CD4-positive, CD25-positive, alpha-beta regulatory T cell (primary cell): ENCODE results near the gene PRSS1. TPM values are rescaled to one million over a fixed set of nuclear protein-coding genes. Genes with fewer than 3 reads are reported as not detected.
A peak's percentile ranks its signal among the peaks of the same experiment; 100 is the strongest.
"Not testable (repeated sequence)": the region's sequence is repeated elsewhere in the genome, so short reads cannot be mapped to it uniquely, and the experiment has no call there.

Source experiments
- ATAC-seq, 2 donors: fragments of 150-1000 bp; cut with Tn5 transposase; one replicate each; pipeline ENCODE4 v1.10.0; 2021; ENCODE audit warnings: low read depth in 2 of 2, moderate number of reproducible peaks in 2 of 2, moderate library complexity in 1 of 2
- DNase-seq, 3 donors: peaks; one replicate each; pipeline versions ENCODE4 v3.0.0 to v3.0.0-alpha.2; 2012 to 2022; ENCODE audit warnings: mixed read lengths in 1 of 3
- H3K27ac ChIP-seq: one replicate; pipeline ENCODE4 v1.7.0; 2013; ENCODE audit warnings: mild to moderate bottlenecking, low read length; ENCODE audit not compliant: insufficient read depth, poor library complexity, severe bottlenecking
- H3K27me3 ChIP-seq: one replicate; pipeline ENCODE4 v1.7.0; 2013; ENCODE audit warnings: low read length; ENCODE audit not compliant: control insufficient read depth, insufficient read depth
- H3K36me3 ChIP-seq: one replicate; pipeline ENCODE4 v1.7.0; 2013; ENCODE audit warnings: mild to moderate bottlenecking, low read length, moderate library complexity; ENCODE audit not compliant: control insufficient read depth, insufficient read depth
- H3K4me1 ChIP-seq: 2 replicates; pipeline ENCODE4 v1.7.0; 2013; ENCODE audit warnings: mild to moderate bottlenecking, low read length; ENCODE audit not compliant: insufficient read depth, control insufficient read depth, poor library complexity, severe bottlenecking
- H3K4me3 ChIP-seq: one replicate; pipeline ENCODE4 v1.7.0; 2013; ENCODE audit warnings: low read depth, mild to moderate bottlenecking, low read length, moderate library complexity
- H3K9me3 ChIP-seq, 2 experiments: 1 replicate in 1 of 2; 2 replicates in 1 of 2; pipeline ENCODE4 v1.7.0; 2013; ENCODE audit warnings: low read length in 2 of 2, mild to moderate bottlenecking in 1 of 2, moderate library complexity in 1 of 2; ENCODE audit not compliant: control insufficient read depth in 2 of 2
- H3K27ac Mint-ChIP-seq, 3 donors: one replicate each; pipeline ENCODE4 v1.8.0; 2020 to 2022; ENCODE audit warnings: mild to moderate bottlenecking in 3 of 3, mixed read lengths in 3 of 3, moderate library complexity in 2 of 3
- H3K27me3 Mint-ChIP-seq: one replicate; pipeline ENCODE4 v1.8.0; 2022; ENCODE audit warnings: mild to moderate bottlenecking, mixed read lengths
- H3K36me3 Mint-ChIP-seq: one replicate; pipeline ENCODE4 v1.8.0; 2020; ENCODE audit warnings: mixed read lengths
- H3K4me1 Mint-ChIP-seq, 4 donors: one replicate each; pipeline ENCODE4 v1.8.0; 2020 to 2022; ENCODE audit warnings: mixed read lengths in 4 of 4, mild to moderate bottlenecking in 1 of 4
- H3K4me3 Mint-ChIP-seq, 4 donors: one replicate each; pipeline ENCODE4 v1.8.0; 2020 to 2022; ENCODE audit warnings: mild to moderate bottlenecking in 4 of 4, mixed read lengths in 4 of 4, moderate library complexity in 3 of 4
- H3K9me3 Mint-ChIP-seq, 7 donors: one replicate each; pipeline ENCODE4 v1.8.0; 2020 to 2022; ENCODE audit warnings: mixed read lengths in 7 of 7, mild to moderate bottlenecking in 3 of 7, moderate library complexity in 2 of 7
- polyA plus RNA-seq, 4 donors: library from polyadenylated mRNA; unstranded; fragments of 300-500 nt; fragmentation: Illumina TruSeq; gene quantifications; one replicate each; pipeline ENCODE4 v1.2.3, GENCODE V29; 2021
- total RNA-seq: library from RNA; stranded (reverse); gene quantifications from one replicate; pipeline ENCODE4 v1.2.3, GENCODE V29; 2022

Gene PRSS1
- not detected for total RNA-seq
- under 1 TPM in 1 of 4 donors, not detected in 3; 0.49 TPM for polyA plus RNA-seq

GRCh38 chr7:142749218-142749993 is at the start of gene PRSS1:
TSS of gene PRSS1 (plus strand) at chr7:142749472. CDS start at chr7:142749485, 13 bp downstream.
- DNase-seq (no peak), ATAC-seq (no peak)
- H3K4me3 Mint-ChIP-seq: no peak within 1 kb of the TSS
- Histone ChIP-seq H3K4me3 (no peak within 1 kb of the TSS), H3K27me3 (no peaks in the 10 kb centered on the region), H3K4me1 (no peaks in the 10 kb centered on the region), H3K27ac (no peak within 1 kb of the TSS), H3K9me3 (no peaks in the 10 kb centered on the region), H3K36me3 (no peaks in the 10 kb centered on the region)
- H3K36me3 Mint-ChIP-seq: no peaks in the 10 kb centered on the region
- H3K4me1 Mint-ChIP-seq: no peaks in the 10 kb centered on the region
- H3K9me3 Mint-ChIP-seq: no peaks in the 10 kb centered on the region
- H3K27me3 Mint-ChIP-seq: no peaks in the 10 kb centered on the region
- H3K27ac Mint-ChIP-seq: no peak within 1 kb of the TSS

- H3K9me3 ChIP-seq, H3K9me3 Mint-ChIP-seq, H3K4me3 ChIP-seq, H3K4me1 ChIP-seq, H3K27me3 Mint-ChIP-seq, H3K36me3 ChIP-seq, H3K27me3 ChIP-seq: not testable (repeated sequence)
- Mint-ChIP-seq H3K4me1 (peaks cover 6 to 66% (median 26%) of the 10 kb centered on the region in 4 donors), H3K36me3 (peaks cover 14% of the 10 kb centered on the region), H3K27ac (peak overlapping the region; percentile 47 to 97 (median 87)), H3K4me3 (peak overlapping the region in 3 of 4 donors; percentile 47 to 71 (median 55))
- ATAC-seq (peak; percentile 52 to 55), DNase-seq (peak in 1 of 3 donors; percentile 31)
- H3K27ac ChIP-seq: peak overlapping the region; percentile 41
Measured at GRCh38 chr7:142700935-142701334, 48.3 kb upstream of the PRSS1 start.

- H3K27me3 Mint-ChIP-seq: no peaks in the 10 kb centered on the region
- DNase-seq: no peak
Measured at GRCh38 chr7:142703655-142704305, 45.5 kb upstream of the PRSS1 start.

GRCh38 chr7:142708726-142709125 is 40.5 kb upstream of the PRSS1 start:
- peak overlapping the region in 3 of 4 donors; percentile 35 to 87 (median 74) for H3K4me3 Mint-ChIP-seq
- not testable (repeated sequence) for H3K27ac ChIP-seq, H3K4me3 ChIP-seq, ATAC-seq, H3K9me3 ChIP-seq, H3K27me3 Mint-ChIP-seq, H3K36me3 ChIP-seq, H3K9me3 Mint-ChIP-seq, H3K27me3 ChIP-seq, DNase-seq, H3K36me3 Mint-ChIP-seq
- H3K4me1 ChIP-seq: peaks cover 20% of the 10 kb centered on the region
- peaks cover 0 to 64% (median 28%) of the 10 kb centered on the region in 4 donors for H3K4me1 Mint-ChIP-seq
- peak overlapping the region; percentile 65 to 88 (median 73) for H3K27ac Mint-ChIP-seq

More at GRCh38 chr7:142703655-142704305, 45.5 kb upstream of the PRSS1 start:
- no peak overlapping the region for H3K4me3 ChIP-seq
- no peak overlapping the region for H3K27ac ChIP-seq
- no peaks in the 10 kb centered on the region for H3K36me3 ChIP-seq
- Mint-ChIP-seq H3K4me3 (no peak overlapping the region), H3K4me1 (peaks cover 6 to 58% (median 22%) of the 10 kb centered on the region in 4 donors), H3K36me3 (peaks cover under 1% of the 10 kb centered on the region), H3K9me3 (no peaks in the 10 kb centered on the region), H3K27ac (no peak overlapping the region)
- H3K4me1 ChIP-seq: peaks cover 3% of the 10 kb centered on the region
- no peaks in the 10 kb centered on the region for H3K9me3 ChIP-seq
- H3K27me3 ChIP-seq: no peaks in the 10 kb centered on the region
- ATAC-seq: no peak

GRCh38 chr7:142709921-142710320 is 39.4 kb upstream of the PRSS1 start:
- Mint-ChIP-seq H3K27me3 (no peaks in the 10 kb centered on the region), H3K9me3 (no peaks in the 10 kb centered on the region), H3K4me1 (peaks cover 0 to 72% (median 36%) of the 10 kb centered on the region in 4 donors), H3K4me3 (peak overlapping the region; percentile 41 to 87 (median 68)), H3K36me3 (no peaks in the 10 kb centered on the region), H3K27ac (peak overlapping the region in 2 of 3 donors; percentile 49 to 75)
- Histone ChIP-seq H3K27ac (peak overlapping the region; percentile 23), H3K27me3 (no peaks in the 10 kb centered on the region), H3K4me1 (peaks cover 31% of the 10 kb centered on the region), H3K4me3 (no peak overlapping the region), H3K36me3 (no peaks in the 10 kb centered on the region), H3K9me3 (no peaks in the 10 kb centered on the region)
- DNase-seq (no peak), ATAC-seq (no peak)

- Mint-ChIP-seq H3K9me3 (no peaks in the 10 kb centered on the region), H3K4me1 (peaks cover 0 to 82% (median 35%) of the 10 kb centered on the region in 4 donors), H3K27me3 (no peaks in the 10 kb centered on the region), H3K27ac (peak overlapping the region; percentile 91 to 98 (median 95)), H3K4me3 (peak overlapping the region; percentile 68 to 91 (median 89)), H3K36me3 (no peaks in the 10 kb centered on the region)
- peak overlapping the region; percentile 66 for H3K27ac ChIP-seq
- ATAC-seq (no peak), DNase-seq (no peak)
- no peaks in the 10 kb centered on the region for H3K36me3 ChIP-seq
- no peaks in the 10 kb centered on the region for H3K9me3 ChIP-seq
- H3K4me3 ChIP-seq: peak overlapping the region; percentile 13
- H3K4me1 ChIP-seq: peaks cover 43% of the 10 kb centered on the region
- H3K27me3 ChIP-seq: no peaks in the 10 kb centered on the region
Measured at GRCh38 chr7:142711196-142711595, 38.1 kb upstream of the PRSS1 start.

- H3K4me3 ChIP-seq: peak overlapping the region; percentile 81
- peak in 2 of 3 donors; percentile 32 to 66 for DNase-seq
- no peaks in the 10 kb centered on the region for H3K27me3 Mint-ChIP-seq
- no peaks in the 10 kb centered on the region for H3K36me3 ChIP-seq
- H3K4me1 Mint-ChIP-seq: peaks cover 2 to 88% (median 39%) of the 10 kb centered on the region in 4 donors
- peak overlapping the region; percentile 66 for H3K27ac ChIP-seq
- H3K4me1 ChIP-seq: peaks cover 43% of the 10 kb centered on the region
- peak overlapping the region; percentile 91 to 98 (median 95) for H3K27ac Mint-ChIP-seq
- no peaks in the 10 kb centered on the region for H3K9me3 ChIP-seq
- H3K36me3 Mint-ChIP-seq: no peaks in the 10 kb centered on the region
- H3K9me3 Mint-ChIP-seq: no peaks in the 10 kb centered on the region
- no peaks in the 10 kb centered on the region for H3K27me3 ChIP-seq
- peak; percentile 71 to 85 for ATAC-seq
- H3K4me3 Mint-ChIP-seq: peak overlapping the region; percentile 87 to 97 (median 91)
Measured at GRCh38 chr7:142711746-142712616, 37.3 kb upstream of the PRSS1 start.
